Keratinocyte (primary cell): ENCODE measurements around the gene SHD. TPM values are rescaled to one million over a fixed set of nuclear protein-coding genes. Genes with fewer than 3 reads are reported as not detected.

Experiments
- DNase-seq: peaks from one replicate; pipeline ENCODE4 v3.0.0-alpha.2; 2011; ENCODE audit warnings: low read depth, missing footprints, low spot score
- FAIRE-seq: peaks from 2 replicates; lab custom pipeline; 2011; peaks lifted over from hg19 to GRCh38; lab: Jason Lieb, UNC
- H2AFZ ChIP-seq: 2 replicates; pipeline ENCODE4 v1.6.0; 2012; ENCODE audit warnings: low read length, control low read depth, inconsistent platforms; ENCODE audit not compliant: control insufficient read depth
- H3K27ac ChIP-seq: 2 replicates; pipeline ENCODE4 v1.5.1; 2011; ENCODE audit warnings: low read length; ENCODE audit not compliant: control insufficient read depth, insufficient read depth
- H3K27me3 ChIP-seq: 3 replicates; pipeline ENCODE4 v1.6.0; 2011; ENCODE audit warnings: low read length; ENCODE audit not compliant: control insufficient read depth, insufficient read depth; ENCODE audit errors: extremely low read depth
- H3K36me3 ChIP-seq, 2 experiments: 2 replicates in 1 of 2; 3 replicates in 1 of 2; pipeline ENCODE4 v1.5.1; 2011; ENCODE audit warnings: low read length in 2 of 2, mild to moderate bottlenecking in 1 of 2; ENCODE audit not compliant: control insufficient read depth in 2 of 2, insufficient read depth in 2 of 2; ENCODE audit errors: extremely low read depth in 1 of 2
- H3K4me1 ChIP-seq: 3 replicates; pipeline ENCODE4 v1.5.1; 2011; ENCODE audit warnings: low read length; ENCODE audit not compliant: control insufficient read depth, insufficient read depth; ENCODE audit errors: extremely low read depth
- H3K4me2 ChIP-seq: 3 replicates; pipeline ENCODE4 v1.6.0; 2011; ENCODE audit warnings: low read depth, low read length; ENCODE audit not compliant: control insufficient read depth, insufficient read depth; ENCODE audit errors: extremely low read depth
- H3K4me3 ChIP-seq, 3 experiments: fragments of 200-600 bp in 1 of 3; sonication (generic) in 1 of 3; 2 replicates in 2 of 3; 3 replicates in 1 of 3; pipeline ENCODE4 v1.5.1; 2011 to 2016; ENCODE audit warnings: low read length in 3 of 3, mild to moderate bottlenecking in 3 of 3, control low read depth in 2 of 3, inconsistent platforms in 1 of 3, low read depth in 1 of 3, mixed read lengths in 1 of 3, mixed run types in 1 of 3, moderate library complexity in 1 of 3; ENCODE audit not compliant: control insufficient read depth in 2 of 3, insufficient read depth in 2 of 3; ENCODE audit errors: extremely low read depth in 1 of 3
- H3K79me2 ChIP-seq: 2 replicates; pipeline ENCODE4 v1.6.0; 2012; ENCODE audit warnings: low read length; ENCODE audit not compliant: control insufficient read depth, insufficient read depth
- H3K9ac ChIP-seq: 3 replicates; pipeline ENCODE4 v1.6.0; 2011; ENCODE audit warnings: low read length; ENCODE audit not compliant: control insufficient read depth, insufficient read depth; ENCODE audit errors: extremely low read depth
- H3K9me1 ChIP-seq: 3 replicates; pipeline ENCODE4 v1.6.0; 2011; ENCODE audit warnings: low read length; ENCODE audit not compliant: control insufficient read depth, insufficient read depth; ENCODE audit errors: extremely low read depth
- H3K9me3 ChIP-seq: 2 replicates; pipeline ENCODE4 v1.5.1; 2012; ENCODE audit warnings: low read depth, low read length; ENCODE audit not compliant: control insufficient read depth
- H4K20me1 ChIP-seq: 3 replicates; pipeline ENCODE4 v1.6.0; 2011; ENCODE audit warnings: low read length; ENCODE audit not compliant: control insufficient read depth, insufficient read depth; ENCODE audit errors: extremely low read depth
- CTCF ChIP-seq, 3 experiments: IDR thresholded peaks in 1 of 3; conservative IDR thresholded peaks in 1 of 3; optimal IDR thresholded peaks in 1 of 3; 2 replicates in 2 of 3; 3 replicates in 1 of 3; pipeline versions ENCODE3 to v1.5.1; 2011; ENCODE audit warnings: low read length in 3 of 3, mild to moderate bottlenecking in 3 of 3, moderate library complexity in 2 of 3, control low read depth in 1 of 3, inconsistent platforms in 1 of 3; ENCODE audit not compliant: insufficient read depth in 2 of 3; ENCODE audit errors: extremely low read depth in 1 of 3
- EZH2 ChIP-seq: IDR thresholded peaks from one replicate; pipeline ENCODE4 v1.6.1; 2012; ENCODE audit warnings: inconsistent platforms, mild to moderate bottlenecking, low read length, moderate library complexity
- dilution Hi-C: fragments of 300-500 bp; cut with MboI; formaldehyde crosslinking; loops from one replicate; pipeline ENCODE4 v1.7.0; 2020; ENCODE audit warnings: low sequenced_read_pairs; ENCODE audit not compliant: extremely low pct_ligation_motif_present
- polyA plus RNA-seq, 5 experiments: library from polyadenylated mRNA; depleted of rRNA in 3 of 5; stranded (reverse) in 3 of 5; stranded (forward) in 1 of 5; unstranded in 1 of 5; fragments of >200 nt; gene quantifications; 1 replicate in 1 of 5; 2 replicates in 3 of 5; 3 replicates in 1 of 5; pipeline versions ENCODE4 v1.2.1 to v1.2.3, GENCODE V29; 2011 to 2012; ENCODE audit warnings: missing spikeins in 2 of 5, low read depth in 1 of 5, low replicate concordance in 1 of 5

SHD gene
- polyA plus RNA-seq, 1 donor (not counting 4 experiments of a cell fraction or from before 2014, with no cell fraction given), result not detected

- Histone ChIP-seq H4K20me1 (no peaks in the 10 kb centered on the region), H3K27ac (no peak overlapping the region), H3K4me2 (no peak overlapping the region), H3K4me1 (no peaks in the 10 kb centered on the region), H3K36me3 (no peaks in the 10 kb centered on the region), H3K4me3 (no peak overlapping the region), H3K9me3 (no peaks in the 10 kb centered on the region), H3K9ac (no peak overlapping the region), H3K79me2 (no peaks in the 10 kb centered on the region), H3K9me1 (no peaks in the 10 kb centered on the region), H3K27me3 (peaks cover 10% of the 10 kb centered on the region), H2AFZ (no peak overlapping the region)
- dilution Hi-C loops, result no loop called here
- DNase-seq, result no peak
- FAIRE-seq, result no peak
- TF ChIP-seq EZH2, result no peak
- no peak for TF ChIP-seq CTCF (optimal IDR thresholded peaks at IDR 0.05 in 1 of 3, IDR thresholded peaks at IDR 0.05 in 1 of 3, conservative IDR thresholded peaks at IDR 0.05 in 1 of 3; ENCODE audit: extremely low read depth in 1 of 3, insufficient read depth in 2 of 3, low read length in 3 of 3)
These were observed 15.3 kb downstream of the SHD start for GRCh38 chr19:4294389-4294788.

DNA sequence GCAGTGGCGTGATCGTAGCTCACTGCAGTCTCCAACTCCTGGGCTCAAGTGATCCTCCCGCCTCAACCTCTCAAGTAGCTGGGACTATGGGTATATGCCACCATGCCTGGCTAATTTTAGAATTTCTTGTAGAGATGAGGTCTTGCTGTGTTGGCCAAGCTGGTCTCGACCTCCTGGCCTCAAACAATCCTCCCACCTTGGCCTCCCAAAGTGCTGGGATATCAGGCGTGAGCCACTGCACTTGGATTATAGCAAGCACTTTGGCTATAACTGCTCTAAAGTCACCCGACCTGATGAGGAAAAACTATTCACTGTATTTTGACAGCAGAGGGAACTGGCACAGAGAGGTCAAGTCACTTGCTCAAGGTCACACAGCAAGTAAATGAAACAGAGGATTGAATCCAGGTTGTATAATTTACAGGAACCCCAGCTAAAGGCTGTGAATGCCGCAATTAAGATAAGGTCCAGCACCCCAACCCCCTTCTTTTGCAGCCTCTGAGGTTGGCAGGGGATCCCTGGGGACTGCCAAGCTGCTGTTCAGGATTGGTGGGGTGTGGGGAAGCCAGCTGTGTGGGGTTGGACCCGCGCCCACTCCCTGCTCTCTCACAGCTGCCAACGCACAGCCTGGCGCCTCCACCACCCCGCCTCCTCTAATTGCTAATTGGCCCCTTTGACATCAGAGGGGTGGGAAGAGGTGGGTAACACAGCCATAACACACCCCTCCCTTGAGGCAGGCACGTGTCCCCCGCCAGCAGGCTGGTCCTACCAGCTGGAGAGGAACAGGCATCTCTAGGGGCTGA is 17.1 kb downstream of the SHD start:
- no peak overlapping the region for H3K4me2 ChIP-seq
- no peak for FAIRE-seq
- no peak overlapping the region for H3K4me3 ChIP-seq
- TF ChIP-seq CTCF (optimal IDR thresholded peaks at IDR 0.05 in 1 of 3, IDR thresholded peaks at IDR 0.05 in 1 of 3, conservative IDR thresholded peaks at IDR 0.05 in 1 of 3; ENCODE audit: extremely low read depth in 1 of 3, insufficient read depth in 2 of 3, low read length in 3 of 3), result no peak
- TF ChIP-seq EZH2, result no peak
- peaks cover 10% of the 10 kb centered on the region for H3K27me3 ChIP-seq
- no peaks in the 10 kb centered on the region for H3K79me2 ChIP-seq
- dilution Hi-C loops, result no loop called here
- no peak for DNase-seq
- no peak overlapping the region for H3K9ac ChIP-seq
- no peaks in the 10 kb centered on the region for H3K9me1 ChIP-seq
- no peaks in the 10 kb centered on the region for H3K9me3 ChIP-seq
- H3K36me3 ChIP-seq, result no peaks in the 10 kb centered on the region
- H3K4me1 ChIP-seq, result no peaks in the 10 kb centered on the region
- no peak overlapping the region for H3K27ac ChIP-seq
- H2AFZ ChIP-seq, result no peak overlapping the region
- no peaks in the 10 kb centered on the region for H4K20me1 ChIP-seq
